Fibroblast of the aortic adventitia (primary cell): ENCODE data around the gene NCLN. TPM values are rescaled to one million over a fixed set of nuclear protein-coding genes. Genes with fewer than 3 reads are reported as not detected.

Experiments used
- DNase-seq: peaks from one replicate; pipeline ENCODE4 v3.0.0-alpha.2; 2010; ENCODE audit warnings: low read depth
- H3K4me3 ChIP-seq: 2 replicates; pipeline ENCODE4 v1.5.1; 2011; ENCODE audit warnings: low read depth, mild to moderate bottlenecking, control low read depth, low read length, moderate library complexity
- total RNA-seq: library from RNA; depleted of rRNA; stranded (reverse); fragments of >200 nt; gene quantifications from 2 replicates; pipeline ENCODE4 v1.2.3, GENCODE V29; 2012; ENCODE audit warnings: low replicate concordance
- TF ChIP-seq, protein P1 (sequence below): IDR thresholded peaks from 2 replicates; pipeline ENCODE4 v1.5.1; 2011; ENCODE audit warnings: mild to moderate bottlenecking, low read length, control low read depth, inconsistent platforms; ENCODE audit not compliant: insufficient read depth

The NCLN gene
- total RNA-seq, 1 donor = 38.3 TPM

DNA sequence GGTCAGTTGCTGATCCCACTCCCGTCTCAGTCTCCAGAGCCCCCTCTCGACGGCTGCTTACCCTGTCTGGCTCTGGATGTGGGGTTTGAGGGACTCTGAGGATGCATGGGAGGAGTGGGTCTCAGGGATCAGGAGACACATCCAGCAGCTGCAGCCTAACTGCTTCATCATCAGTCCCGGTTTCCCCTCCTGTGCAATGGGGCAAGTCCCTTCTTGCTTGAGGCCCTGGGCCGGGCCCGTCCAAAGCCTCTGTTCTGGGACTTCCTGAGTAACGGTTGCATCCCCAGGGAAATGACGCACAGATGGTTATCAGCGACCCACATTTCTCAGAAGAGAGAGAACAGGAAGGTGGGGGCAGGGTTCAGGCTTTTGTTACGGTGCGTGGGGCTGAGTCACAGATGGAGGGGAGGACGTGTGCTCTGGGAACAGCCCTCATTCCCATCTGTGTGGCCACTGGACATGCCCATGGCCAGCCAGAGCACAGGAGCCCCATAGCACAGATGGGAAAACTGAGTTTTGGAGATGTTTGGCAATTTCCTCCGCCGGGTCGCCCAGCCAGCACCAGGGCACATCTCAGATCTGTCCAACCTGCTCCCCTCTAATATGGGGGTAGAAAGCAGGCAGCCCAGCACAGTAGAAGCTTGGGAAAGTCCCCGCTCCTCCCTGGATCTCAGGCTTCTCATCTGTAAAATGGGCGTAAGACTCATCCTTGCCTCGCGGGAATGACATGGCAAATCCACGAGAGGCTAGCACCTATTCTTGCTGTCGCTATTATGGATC, 30.6 kb upstream of the NCLN start:
- no peak overlapping the region for H3K4me3 ChIP-seq
- TF ChIP-seq, protein P1, sequence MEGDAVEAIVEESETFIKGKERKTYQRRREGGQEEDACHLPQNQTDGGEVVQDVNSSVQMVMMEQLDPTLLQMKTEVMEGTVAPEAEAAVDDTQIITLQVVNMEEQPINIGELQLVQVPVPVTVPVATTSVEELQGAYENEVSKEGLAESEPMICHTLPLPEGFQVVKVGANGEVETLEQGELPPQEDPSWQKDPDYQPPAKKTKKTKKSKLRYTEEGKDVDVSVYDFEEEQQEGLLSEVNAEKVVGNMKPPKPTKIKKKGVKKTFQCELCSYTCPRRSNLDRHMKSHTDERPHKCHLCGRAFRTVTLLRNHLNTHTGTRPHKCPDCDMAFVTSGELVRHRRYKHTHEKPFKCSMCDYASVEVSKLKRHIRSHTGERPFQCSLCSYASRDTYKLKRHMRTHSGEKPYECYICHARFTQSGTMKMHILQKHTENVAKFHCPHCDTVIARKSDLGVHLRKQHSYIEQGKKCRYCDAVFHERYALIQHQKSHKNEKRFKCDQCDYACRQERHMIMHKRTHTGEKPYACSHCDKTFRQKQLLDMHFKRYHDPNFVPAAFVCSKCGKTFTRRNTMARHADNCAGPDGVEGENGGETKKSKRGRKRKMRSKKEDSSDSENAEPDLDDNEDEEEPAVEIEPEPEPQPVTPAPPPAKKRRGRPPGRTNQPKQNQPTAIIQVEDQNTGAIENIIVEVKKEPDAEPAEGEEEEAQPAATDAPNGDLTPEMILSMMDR = no peak
- peak; percentile 100 for DNase-seq

DNA sequence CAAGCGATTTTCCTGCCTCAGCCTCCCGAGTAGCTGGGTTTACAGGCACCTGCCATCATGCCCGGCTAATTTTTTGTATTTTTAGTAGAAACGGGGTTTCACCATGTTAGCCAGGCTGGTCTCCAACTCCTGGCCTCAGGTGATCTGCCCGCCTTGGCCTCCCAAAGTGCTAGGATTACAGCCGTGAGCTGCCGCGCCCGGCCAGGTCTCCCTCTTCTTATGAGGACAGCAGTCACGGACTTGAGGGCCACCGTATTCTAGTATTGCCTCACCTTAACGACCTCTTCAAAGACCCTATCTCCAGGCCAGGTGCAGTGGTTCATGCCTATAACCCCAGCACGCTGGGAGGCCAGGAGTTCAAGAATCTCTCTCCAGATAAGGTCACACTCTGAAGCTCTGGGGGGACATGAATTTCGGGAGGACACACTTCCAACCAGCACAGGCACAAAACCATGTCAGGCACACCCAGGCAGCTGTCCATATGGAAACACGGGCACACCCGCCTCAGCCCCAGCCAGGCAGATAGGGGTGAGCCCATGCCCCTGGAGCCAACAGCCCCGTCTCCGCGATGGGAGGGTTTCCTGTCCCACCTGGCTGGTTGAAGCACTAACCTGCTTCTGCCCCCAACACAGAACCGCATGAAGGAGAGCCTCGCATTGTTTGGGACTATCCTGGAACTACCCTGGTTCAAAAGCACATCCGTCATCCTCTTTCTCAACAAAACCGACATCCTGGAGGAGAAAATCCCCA, 28.5 kb upstream of the NCLN start:
- TF ChIP-seq, protein P1 = no peak
- no peak overlapping the region for H3K4me3 ChIP-seq
- no peak for DNase-seq

DNA sequence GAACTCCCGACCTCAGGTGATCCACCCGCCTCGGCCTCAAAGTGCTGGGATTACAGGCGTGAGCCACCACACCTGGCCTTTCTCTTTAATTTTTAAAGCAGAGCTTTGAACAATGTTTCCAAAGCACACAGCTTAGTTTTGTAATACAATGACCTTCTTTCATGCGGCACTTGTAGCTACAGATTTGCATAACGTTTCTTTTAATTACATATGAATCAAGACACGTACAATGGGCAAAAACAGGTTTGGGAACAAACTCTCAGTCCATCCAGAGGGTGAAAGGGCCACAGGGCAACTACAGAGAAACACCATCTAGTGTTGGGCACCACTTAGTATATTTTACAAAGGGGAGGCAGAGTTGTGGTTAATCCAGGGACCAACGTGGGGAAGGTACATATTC, 26.2 kb upstream of the NCLN start:
- H3K4me3 ChIP-seq = no peak overlapping the region
- TF ChIP-seq, protein P1 = no peak
- no peak for DNase-seq

DNA sequence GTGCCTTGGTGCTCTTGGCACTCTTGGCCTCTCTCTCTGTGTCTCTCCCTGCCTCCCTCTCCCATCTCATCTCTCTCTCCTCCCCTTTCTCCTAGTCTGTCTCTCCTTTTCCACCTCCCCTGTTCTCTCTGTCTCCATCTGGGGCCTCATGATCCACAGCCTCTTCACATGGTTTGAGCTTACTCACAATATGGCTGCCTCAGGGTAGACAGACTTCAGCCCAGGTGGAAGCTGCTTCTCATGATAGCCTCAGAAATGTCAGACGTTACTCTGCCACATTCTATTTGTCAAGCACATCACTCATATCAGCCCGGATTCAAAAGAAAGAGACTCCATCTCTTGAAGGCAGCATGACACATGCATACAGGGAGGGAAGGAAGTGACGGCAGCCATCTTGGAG, 25.5 kb upstream of the NCLN start:
- no peak for DNase-seq
- TF ChIP-seq, protein P1 = no peak
- H3K4me3 ChIP-seq = no peak overlapping the region

DNA sequence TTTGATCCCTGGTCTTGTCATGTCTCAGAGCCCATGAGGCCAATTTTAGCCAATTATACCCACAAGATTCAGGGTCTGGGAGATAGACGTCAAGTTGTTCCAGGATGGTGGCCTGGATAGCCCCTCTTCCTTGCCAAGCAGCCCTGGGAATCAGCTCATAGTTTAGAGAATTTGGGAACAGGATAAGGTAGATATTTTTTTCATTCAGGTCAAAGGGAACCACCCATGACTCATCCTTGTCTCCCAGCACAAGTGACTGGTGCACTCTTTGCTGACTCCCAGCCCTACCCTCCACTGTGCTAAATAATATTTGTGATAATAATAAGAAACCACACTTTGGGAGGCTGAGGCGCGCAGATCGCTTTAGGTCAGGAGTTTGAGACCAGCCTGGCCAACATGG, 24.3 kb upstream of the NCLN start:
- DNase-seq = peak; percentile 34
- TF ChIP-seq, protein P1 = no peak
- H3K4me3 ChIP-seq = no peak overlapping the region

DNA sequence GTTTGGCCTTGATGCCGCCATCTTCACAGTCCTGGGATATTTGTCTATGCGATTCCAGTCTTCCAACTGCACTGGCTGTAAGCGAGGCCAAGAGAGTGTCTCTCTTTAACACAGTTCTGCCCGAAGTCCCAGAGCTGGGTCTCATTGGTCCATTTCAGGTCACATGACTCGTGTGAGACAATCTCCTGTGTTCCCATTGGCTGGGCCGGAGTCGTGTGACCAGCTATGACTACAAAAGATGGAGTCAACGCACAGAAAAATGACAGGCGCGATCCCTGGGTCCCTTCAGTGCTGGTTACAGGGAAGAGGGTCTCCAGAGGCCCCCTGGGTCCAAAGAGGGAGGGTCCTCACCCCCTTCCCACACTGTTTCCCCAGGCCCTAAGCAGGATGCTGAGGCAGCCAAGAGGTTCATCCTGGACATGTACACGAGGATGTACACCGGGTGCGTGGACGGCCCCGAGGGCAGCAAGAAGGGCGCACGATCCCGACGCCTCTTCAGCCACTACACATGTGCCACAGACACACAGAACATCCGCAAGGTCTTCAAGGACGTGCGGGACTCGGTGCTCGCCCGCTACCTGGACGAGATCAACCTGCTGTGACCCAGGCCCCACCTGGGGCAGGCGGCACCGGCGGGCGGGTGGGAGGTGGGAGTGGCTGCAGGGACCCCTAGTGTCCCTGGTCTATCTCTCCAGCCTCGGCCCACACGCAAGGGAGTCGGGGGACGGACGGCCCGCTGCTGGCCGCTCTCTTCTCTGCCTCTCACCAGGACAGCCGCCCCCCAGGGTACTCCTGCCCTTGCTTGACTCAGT, 23.1 kb upstream of the NCLN start:
- DNase-seq = no peak

More for the DNA sequence above, 23.1 kb upstream of the NCLN start:
- TF ChIP-seq, protein P1 = no peak
- no peak overlapping the region for H3K4me3 ChIP-seq
